IPS-NIHi7 (cell line): ENCODE data around the gene RUNX2.
"Not testable (repeated sequence)": the region's sequence is repeated elsewhere in the genome, so short reads cannot be mapped to it uniquely, and the experiment has no call there.

ENCODE experiments used
- DNase-seq: peaks from one replicate; pipeline ENCODE4 v3.0.0; 2012; ENCODE audit warnings: mixed read lengths; ENCODE audit errors: extremely low spot score

The RUNX2 gene

DNA sequence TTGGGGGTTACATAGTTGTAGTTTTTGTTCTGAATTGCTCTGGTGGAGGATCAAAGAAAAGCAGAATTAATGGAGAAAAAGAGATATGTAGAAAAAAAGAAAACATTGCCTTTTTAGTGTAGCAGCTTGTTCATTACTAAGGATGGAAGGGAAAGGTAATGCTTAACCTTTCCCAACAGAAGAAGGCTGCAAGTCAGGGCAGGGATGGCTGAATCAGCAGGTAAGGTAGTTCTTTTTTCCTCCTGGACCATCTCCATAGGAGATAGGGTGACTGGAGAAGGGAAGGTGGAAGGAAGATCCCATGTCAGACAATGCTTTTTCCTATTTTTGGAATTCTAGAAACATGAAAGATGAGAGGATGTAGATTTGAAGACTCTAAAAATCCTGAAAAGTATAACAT, 129.0 kb downstream of the RUNX2 start:
- DNase-seq = no peak

DNA sequence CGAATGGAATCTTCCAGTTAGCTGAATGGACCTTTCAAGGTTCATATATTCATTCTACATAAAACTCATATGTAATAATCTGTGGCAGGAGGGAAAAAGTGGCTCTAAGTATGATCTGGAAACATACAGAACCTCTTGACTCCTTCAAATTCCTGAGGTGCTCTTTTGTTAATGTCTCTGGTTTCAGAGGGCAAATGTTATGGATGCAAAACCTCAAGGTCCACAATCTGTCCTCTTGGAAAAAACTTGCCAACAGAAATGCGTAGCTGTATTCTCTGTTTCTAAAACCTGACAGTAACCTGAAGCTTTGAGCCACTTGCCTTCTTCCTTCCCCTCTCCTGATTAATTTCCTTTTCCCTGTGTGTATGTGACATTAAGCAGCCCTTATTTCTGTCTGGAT, 130.5 kb downstream of the RUNX2 start:
- no peak for DNase-seq

DNA sequence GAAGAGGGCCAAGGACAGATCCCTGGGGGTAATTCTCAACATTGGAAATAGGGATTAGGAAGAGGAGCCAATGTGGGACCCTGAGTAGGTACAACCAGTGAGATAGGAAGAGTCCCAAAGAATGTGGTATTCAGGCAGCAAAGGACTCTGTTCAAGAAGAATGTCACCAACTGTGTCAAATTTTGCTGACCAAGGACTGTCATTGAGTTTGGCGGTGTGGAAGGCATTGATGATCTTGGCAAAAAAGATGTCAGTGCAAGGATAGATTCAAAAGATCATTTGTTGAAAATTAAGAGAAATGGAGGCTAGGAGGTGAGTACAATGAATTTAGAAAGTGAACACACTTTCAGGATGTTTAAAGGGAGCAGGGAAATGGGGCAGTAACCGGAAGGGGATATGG, 132.0 kb downstream of the RUNX2 start:
- DNase-seq = no peak

DNA sequence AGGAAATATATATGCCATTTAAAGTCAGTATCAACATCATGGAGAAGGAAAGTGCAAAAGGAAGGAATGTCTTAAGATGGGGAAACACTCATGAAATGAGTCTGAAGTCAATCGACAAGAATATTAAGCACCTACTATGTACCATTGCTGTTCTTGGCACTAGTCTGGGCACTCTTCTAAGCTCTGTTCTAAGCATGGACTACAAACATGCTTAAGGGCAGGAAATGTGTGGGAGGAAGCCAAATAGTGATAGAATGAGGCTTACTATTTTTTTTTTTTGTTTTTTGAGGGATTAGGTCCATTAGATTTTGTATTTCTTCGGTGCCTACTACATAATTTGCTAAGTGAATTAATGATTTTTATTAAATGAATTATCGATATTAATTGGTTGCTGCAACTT, 133.4 kb downstream of the RUNX2 start:
- no peak for DNase-seq

DNA sequence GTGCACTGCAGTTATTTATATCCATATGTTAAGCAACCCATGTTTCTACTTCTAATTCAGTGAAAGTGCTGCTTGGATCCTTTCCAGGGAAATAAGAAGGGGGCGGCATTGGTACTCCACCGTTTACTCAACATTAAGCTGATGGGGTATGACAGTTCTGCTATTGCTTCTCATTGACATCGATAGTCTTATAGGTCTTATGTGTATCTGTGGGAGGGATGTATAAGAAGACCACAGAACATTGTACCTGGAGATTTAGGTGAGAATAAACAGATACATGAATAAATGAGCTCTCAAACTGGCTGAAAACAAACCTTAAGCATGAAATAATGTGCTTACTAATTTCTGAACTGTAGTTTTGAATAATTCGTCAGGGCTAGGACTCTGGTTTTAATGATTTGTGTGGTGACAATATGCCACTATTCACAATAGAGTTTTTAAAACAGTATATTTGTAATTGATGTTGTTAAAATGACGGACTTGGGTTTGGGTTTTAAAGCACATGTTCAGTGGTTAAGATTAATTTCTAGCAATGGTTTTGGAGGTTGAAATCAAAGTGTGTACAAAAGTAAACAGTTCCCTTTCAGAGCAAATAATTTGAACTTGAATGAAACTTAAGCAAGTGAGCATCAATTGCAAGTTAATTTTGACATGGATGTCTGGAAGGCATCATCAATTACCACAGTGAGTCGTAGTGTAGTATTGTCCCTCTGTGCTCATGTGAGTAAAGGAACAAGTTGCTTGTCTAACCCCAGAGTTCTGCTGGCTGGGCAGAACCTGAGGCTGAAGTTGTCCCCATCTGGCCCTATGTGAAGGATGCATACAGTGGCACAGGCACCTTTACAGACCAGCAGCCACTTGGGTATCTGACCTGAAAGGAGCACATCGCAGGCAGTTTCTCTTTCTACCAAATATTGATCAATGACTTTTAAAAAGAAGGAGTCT, 134.3 kb downstream of the RUNX2 start:
- no peak for DNase-seq

DNA sequence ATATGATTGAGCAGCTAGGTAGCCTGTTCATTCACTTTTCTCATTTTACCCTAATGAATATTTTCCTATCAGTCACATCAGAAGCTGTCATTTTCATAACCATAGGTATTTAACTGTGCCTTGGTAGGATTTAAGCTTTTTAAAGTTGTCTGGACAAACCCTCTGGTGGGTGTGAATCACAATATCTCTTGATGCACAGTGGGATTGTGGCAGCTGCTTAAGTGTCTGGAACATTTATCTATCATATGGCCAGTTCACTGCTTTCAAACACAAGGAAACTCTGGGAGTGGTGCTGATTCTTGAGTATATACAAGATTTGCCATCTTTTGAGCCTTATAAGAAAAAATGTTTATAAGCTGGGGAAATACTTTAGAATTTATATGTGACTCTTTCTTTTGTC, 136.6 kb downstream of the RUNX2 start:
- no peak for DNase-seq

DNA sequence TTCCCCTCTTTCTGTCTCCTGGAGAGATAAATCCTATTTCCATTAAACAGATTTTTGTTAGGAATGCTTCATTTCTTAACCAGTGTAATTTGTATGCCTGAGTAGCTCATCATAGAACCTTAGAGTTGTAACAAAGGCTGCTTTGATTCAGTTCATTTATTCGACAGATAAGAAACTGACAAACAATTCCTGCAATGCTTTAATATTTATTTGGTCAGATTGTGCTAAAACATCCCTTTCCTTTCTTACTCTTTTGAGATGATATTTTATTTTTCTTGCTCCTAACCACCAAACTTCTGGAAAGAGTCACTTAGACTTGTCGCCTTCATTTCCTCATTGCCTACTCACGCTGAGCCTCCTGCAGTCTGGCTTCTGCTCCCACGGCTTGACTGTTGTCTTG, 138.6 kb downstream of the RUNX2 start:
- DNase-seq = no peak

DNA sequence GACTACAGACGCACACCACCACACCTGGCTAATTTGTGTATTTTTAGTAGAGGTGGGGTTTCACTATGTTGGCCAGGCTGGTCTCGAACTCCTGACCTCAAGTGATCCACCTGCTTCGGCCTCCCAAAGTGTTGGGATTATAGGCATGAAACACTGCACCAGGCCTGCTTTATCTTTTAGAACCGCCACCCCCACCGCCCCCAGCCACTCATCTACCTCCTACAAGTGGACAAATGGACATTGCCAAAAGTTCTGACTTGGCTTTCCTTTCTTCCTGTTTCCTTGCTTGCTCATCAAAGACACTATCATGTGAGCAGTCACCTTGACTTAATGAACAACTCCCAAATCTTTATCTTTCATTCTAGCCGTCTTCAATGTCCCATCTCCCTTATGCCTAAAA, 139.3 kb downstream of the RUNX2 start:
- DNase-seq = not testable (repeated sequence)

DNA sequence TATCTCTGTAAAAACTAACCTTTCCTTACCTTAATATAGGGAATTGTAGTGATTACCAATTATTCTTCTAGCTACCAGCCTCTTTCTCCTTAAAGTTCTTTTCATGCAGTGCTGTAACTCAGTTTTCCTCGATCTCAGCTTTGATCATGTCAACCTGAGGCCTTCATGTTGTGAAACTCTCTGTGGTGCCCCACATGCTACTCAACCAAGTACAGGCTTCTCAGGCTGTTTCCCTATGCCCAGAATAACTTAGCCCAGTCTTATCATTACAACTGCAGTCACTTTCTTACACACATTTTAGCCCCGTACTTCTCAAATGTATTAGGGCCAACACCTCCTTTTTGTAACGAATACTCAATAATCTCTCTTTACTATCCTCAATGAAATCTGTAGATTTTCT, 139.7 kb downstream of the RUNX2 start:
- no peak for DNase-seq

DNA sequence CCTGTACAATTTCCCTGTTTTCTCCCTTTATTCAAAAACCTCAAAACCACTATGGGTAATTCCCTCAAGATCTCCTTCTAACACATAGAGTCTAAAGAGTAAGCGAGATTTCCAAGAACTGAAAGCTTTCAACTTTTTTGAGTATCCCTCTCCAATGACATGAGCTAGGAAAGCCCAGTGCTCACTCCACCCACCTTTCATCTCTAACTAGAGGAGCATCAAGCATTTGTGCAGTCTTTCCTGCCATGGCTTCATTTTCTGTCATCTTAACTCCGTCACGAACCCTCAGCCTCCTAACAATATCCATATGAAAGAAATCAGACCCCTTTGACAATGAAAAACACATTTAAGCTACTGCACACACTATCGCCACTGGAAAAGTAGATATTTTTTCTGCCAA, 141.5 kb downstream of the RUNX2 start:
- DNase-seq = no peak

DNA sequence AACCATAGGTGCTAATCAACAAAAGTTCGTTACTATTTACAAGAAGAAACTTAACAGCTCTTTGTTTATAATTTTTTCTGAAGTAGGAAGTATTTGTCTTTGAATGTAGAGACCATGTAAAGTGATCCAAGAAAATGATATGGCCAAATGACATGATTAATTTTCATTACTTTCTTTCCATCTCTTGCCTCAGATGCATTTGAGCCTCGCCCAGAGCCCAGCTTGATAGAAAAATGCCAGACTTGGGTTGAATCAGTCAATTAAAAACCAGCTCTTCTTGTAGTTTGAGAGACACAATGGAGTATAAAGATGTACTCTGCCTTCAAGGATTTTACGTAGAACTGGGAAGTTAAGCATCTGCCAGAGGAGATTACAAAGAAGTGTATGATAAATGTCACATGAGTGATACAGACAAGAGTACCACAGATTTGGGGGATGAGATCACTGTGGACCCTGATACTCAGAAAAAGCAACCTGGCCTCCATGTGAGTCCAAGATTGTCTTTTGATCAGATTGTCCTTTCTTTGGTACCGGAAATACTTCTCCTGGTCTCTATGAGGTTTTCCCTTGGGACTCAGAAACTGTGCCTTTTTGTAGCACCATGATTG, 142.1 kb downstream of the RUNX2 start:
- no peak for DNase-seq

DNA sequence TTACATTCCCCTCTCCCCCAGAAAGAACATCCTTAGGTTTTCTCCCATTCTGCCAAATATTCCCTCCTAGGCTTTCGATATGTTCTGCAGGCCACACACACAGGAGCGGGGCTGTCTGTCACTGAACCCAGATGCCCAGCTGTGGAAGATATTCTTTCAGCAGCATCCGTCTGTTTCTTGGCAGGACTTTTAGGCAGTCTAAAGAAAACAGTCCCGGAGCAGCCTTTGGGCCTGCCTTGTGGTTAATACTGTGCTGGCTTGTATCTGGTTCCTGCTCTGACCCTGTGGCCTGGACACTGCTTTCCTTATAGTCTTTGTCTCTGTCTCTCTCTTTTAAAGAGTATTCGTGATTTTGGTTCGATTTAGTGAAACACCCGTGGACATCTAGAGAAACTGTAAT, 144.3 kb downstream of the RUNX2 start:
- no peak for DNase-seq

DNA sequence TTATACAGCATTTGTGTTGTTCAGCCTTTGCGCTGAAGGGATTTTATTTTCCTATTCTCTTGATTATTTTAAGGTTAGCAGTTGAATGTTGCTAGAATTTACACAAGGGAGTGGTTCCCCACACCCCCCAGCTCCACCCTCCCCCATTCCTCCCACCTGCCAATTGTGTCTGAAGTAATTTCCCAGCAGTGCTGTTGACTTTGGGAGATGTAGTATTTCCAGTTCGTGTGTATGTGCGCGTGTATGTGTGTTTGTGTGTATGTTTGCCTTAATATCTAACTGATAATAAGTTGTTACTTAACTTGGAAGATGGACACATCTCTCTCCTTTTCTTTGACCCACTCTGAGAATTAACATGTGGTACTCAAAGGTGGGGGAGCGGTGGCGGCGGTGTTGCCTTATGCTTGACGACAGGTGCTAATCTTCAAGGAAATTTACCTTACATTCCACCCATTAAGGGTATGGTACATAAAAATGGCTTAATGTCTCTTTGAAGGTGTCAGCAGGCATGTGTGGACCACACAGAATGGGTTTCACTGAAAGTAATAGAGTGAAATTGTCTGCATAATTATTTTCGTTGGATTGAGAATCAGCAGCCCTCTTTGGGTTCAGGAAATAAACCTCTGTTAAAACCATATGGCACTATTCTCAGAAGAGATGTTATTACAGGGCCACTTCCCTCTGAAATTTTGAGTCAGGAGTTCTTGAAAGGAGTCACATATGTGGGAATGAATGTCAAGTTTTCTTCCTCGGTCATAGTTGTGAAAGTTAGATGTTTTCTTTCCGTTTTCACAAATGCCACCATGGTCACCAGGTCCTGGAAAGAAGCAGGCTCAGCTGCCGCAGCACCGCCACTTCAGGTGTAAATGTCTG, 145.2 kb downstream of the RUNX2 start:
- no peak for DNase-seq

DNA sequence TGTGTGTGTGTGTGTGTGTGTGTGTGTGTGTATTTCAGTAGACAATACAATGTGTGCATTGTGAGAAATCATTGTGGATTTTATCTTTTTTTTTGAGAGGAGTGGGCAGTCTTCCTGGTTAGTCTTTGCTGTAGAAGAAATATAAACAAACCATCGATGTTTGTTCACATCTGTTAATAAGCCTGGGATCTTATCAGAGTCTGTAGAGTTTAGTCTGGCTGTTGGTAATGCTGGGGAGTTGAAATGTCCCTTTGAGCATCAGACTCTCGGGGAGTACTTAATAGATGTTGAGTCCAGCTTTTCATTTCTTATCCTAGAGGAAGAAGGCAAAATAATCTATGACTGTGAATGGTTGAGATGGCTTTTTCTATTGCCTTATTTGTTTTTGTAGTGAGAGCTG, 146.2 kb downstream of the RUNX2 start:
- no peak for DNase-seq

DNA sequence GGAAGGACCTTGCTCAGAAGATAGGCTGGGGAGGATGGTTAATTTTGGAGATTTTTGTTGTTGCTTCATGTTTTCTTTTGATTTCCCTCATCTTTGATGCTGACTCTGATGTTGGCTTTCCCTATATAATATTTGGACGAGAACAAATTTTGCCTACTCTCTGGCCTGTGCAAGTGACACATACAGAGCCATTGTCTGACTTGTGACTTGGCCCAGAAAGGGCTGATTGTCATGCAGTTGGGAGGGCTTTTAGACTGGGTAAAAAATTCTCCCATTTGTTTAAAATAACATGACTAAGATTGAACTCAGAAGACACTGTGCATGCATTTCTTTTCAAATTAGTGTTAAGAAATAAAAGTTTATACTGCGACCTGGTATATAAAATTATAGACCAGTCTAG, 148.2 kb downstream of the RUNX2 start:
- DNase-seq = no peak

DNA sequence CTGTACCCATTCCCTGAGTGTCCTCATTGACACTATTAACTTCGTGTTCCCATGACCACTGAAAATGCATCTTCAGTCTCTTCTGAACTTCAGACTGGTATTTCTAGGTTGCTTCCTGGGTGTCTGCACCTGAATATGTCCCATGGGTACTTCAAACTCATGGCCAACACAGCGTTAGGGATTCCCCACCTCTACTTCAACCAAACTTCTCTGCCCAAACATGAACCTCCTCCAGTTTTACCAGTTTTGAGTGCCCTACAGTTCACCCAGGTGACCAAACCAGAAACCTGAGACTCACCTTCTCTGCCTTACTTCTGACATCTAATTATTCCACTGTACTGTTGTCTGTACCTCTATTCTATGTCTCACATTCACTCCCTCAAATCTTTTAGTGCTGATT, 149.1 kb downstream of the RUNX2 start:
- no peak for DNase-seq

DNA sequence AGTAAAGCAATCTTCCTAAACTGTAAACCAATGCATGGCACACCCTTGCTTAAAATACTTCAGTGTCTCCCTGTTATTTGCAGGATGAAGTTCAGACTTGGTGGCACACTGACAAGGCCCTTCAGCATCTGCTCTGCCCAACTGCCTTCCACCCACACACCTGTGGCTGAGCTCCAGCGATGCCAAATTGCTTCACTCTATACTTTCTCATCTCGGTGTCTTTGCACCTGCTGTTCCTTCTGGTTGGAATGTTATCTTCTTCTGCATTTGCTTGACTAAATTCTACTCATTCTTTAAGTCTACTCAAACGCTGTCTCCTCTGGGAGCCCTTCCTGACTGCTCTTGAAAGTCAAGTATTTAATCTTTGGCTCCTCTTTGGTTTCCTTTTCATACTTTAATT, 149.7 kb downstream of the RUNX2 start:
- DNase-seq = no peak

DNA sequence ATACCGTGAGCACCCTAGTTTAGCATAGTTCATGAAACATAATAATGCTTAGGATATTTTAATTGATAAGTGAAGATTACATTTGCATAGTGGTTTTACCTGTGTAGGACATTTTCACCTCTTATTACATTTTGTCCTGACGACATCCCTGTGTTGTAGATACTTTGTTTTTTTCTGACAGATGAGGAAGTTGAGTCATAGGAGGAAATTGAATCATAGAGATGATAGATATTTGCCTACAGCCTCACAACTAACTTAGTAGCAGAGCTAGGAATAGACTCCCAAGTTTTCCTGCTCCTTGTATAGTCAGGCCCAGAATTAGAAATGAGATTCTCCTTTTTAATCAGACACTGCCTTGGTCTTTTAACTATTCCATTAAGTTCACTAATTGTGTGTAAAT, 150.1 kb downstream of the RUNX2 start:
- DNase-seq = no peak

DNA sequence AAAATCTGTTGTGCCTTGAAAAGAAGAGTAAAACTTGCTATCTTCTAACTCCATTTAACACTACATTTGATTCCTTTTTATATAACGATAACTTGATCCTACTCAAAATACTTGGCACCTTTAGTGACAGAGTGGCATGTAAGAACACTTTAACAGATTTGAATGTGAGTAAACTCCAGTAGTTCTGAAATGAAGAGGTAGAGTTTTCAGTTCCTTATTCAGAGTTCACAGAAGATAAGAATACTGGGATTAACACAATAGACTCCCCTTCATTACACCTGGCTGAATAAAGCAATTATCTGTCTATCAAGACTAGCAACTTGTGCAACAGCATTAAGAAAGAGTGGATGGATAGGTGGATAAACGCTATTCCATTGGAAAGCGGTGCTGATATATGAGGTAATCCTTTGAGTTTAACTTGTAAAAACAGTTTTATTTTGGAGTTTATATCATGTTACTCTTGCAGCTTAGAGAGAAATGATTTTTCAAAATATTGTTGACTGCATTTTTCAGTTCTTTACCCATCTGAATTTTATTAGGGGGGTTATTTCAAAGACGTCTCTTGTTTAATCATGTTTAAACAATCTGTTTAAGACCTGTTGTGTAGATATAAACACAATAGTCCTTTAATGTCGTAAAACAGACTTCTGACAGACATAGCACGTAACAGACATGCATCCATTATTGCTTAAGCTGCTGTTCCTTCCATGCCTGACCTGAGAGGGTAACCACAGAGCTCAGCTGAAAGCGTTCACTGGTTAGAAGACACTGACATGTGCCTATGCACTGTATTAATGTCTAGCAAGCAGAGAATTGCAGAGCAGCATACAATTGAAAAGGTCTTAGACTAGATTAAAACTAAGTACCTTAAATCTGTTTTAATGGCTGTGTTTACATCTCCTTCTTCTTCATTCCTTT, 152.0 kb downstream of the RUNX2 start:
- no peak for DNase-seq

DNA sequence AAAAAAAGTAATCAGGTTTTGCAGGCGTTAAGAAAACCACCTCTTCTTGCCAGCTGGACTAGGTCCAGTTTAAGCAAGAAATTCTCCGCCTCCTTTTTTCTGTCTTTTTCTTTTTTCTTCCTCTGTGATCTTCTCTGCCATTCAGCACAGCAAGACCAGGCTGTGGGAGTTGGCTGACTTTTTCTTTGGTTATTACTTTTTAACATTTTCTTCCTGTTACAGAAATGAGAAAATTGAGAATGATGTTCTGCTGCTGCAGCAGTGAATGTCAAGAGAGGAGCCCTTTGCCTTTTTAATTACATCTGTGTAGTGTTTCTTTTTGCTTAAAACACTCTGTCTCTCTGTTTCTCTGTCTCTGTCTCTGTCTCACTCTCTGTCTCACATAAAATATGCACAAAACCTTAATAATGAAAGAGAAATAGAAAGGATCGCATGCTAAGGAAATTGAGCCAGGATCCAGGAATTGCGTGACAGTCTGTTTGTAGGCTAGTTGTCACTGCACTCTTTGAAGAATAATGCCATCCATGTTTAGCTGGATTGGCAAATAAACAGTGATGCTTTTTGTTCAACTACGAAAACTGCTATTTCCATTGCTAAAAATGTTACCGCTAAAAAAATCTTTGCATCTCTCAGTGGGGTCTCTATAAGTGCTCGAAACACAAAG, 152.8 kb downstream of the RUNX2 start:
- DNase-seq = no peak

DNA sequence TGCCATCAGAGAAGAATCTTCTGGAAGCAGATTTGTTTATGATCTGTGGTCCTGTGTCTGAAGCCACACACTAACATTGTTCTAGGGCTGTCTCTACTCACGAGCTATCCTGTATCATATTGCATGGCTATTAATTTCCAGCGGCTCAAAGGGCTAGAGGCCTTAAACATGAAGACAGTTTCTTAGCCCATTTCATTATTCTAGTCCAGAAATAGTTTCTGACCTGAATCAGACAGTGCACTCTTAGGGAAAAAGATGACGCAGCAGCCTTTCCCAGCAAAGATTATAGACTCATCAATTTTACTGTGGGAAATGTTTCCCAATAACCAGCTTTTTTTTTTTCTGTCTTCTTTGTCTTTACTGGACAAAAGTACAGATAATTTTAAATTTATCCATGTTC, 154.9 kb downstream of the RUNX2 start:
- no peak for DNase-seq
